AG09309 (cell line): ENCODE data around the gene TMEM192.
"Not testable (repeated sequence)": the region's sequence is repeated elsewhere in the genome, so short reads cannot be mapped to it uniquely, and the experiment has no call there.

Source experiments
- DNase-seq: peaks from one replicate; pipeline ENCODE4 v3.0.0-alpha.2; 2010; ENCODE audit warnings: low read depth
- H3K4me3 ChIP-seq: 2 replicates; pipeline ENCODE4 v1.5.1; 2011; ENCODE audit warnings: mild to moderate bottlenecking, low read depth, low read length, moderate library complexity; ENCODE audit not compliant: control insufficient read depth
- TF ChIP-seq, protein P1 (sequence below): IDR thresholded peaks from 2 replicates; pipeline ENCODE4 v1.5.1; 2011; ENCODE audit warnings: mild to moderate bottlenecking, low read depth, low read length, inconsistent platforms; ENCODE audit not compliant: insufficient read depth, control insufficient read depth; ENCODE audit errors: missing control alignments

Gene TMEM192

DNA sequence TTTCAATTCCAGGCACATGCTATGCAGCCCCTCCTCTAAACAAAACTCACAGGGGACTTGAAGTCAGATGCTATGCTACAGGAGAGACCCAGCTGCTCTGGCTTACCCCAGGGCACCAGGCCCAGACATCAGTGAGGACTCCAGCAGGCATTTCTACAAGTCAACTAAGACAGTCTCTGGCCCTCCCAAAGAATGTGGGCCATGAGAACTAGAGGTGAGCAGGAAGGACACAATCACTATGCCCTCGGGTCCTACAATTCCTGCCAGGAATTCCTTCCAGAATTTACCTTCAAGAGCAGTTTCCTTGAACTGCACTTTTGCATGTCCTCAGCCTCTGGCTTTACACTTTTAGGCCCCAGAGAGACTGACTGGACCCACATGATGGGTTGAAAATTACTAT lies 17.4 kb downstream of the TMEM192 start:
- H3K4me3 ChIP-seq: no peak overlapping the region
- DNase-seq: no peak
- TF ChIP-seq, protein P1, sequence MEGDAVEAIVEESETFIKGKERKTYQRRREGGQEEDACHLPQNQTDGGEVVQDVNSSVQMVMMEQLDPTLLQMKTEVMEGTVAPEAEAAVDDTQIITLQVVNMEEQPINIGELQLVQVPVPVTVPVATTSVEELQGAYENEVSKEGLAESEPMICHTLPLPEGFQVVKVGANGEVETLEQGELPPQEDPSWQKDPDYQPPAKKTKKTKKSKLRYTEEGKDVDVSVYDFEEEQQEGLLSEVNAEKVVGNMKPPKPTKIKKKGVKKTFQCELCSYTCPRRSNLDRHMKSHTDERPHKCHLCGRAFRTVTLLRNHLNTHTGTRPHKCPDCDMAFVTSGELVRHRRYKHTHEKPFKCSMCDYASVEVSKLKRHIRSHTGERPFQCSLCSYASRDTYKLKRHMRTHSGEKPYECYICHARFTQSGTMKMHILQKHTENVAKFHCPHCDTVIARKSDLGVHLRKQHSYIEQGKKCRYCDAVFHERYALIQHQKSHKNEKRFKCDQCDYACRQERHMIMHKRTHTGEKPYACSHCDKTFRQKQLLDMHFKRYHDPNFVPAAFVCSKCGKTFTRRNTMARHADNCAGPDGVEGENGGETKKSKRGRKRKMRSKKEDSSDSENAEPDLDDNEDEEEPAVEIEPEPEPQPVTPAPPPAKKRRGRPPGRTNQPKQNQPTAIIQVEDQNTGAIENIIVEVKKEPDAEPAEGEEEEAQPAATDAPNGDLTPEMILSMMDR: no peak

DNA sequence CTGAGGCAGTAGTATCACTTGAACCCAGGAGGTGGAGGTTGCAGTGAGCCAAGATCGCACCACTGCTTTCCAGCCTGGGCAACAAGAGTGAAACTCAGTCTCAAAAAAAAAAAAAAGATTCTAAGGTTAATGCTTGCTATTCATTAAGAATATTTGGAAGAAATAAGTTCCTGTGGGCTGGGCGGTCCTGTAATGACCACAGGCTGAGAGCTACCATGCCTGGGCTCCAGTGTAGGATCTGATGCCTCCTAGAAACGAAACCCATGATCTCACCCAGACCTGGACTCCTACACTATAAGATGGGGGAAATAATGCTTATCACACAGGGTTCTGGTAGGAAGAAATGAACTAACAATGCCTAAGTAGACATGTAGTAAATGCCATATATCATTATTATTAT lies 17.8 kb downstream of the TMEM192 start:
- no peak overlapping the region for H3K4me3 ChIP-seq
- TF ChIP-seq, protein P1: no peak
- no peak for DNase-seq

DNA sequence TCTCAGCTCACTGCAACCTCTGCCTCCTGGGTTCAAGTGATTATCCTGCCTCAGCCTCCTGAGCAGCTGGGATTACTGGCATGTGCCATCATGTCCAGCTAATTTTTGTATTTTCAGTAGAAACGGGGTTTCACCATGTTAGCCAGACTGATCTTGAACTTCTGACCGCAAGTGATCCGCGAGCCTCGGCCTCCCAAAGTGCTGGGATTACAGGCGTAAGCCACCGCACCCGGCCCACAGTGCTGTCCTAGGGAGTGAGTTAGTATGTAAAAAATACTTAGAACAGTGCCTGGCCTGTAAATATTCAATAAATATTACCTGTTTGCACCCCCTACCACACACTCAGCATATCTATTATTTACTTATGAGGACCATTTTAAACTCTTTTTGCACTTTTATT lies 20.5 kb downstream of the TMEM192 start:
- not testable (repeated sequence) for DNase-seq, H3K4me3 ChIP-seq

DNA sequence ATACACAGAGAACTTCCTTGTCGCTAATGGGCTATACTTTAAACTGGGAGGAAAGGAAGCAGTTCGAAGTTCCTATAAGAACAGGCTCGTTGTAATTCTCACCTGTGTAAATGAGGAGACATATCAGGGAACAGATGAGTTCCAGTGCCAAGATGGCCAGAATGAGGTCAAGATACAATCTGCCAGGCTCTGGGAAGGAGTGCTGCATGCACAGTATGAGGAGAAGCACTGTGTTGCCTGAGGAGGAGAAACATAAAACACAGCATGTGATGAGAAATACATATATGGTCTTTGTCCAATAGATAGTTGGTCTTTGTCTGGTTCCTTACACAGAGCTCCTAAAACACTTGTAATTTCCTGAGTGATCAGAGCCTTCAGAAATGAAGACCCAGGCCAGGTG lies 24.3 kb downstream of the TMEM192 start:
- DNase-seq: no peak
- TF ChIP-seq, protein P1: no peak

DNA sequence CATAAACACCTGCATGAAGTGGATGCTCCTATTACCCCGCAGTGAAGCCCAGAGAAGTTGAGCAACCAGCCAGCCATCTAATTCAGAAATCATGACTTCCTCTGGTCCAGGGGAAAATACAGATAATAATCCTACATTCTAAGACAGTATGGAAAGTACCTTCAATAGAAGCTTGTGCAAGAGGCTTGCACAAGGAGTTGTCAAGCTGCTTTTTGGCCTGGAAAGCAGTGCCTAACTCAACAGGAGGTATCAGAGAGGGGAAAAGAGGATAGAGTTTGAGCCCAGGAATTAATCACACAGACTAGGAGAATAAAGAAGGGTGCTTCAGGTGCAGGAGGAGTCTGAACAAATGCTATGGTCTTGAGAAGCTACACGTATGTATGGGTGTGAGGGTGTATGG lies 26.7 kb downstream of the TMEM192 start:
- H3K4me3 ChIP-seq: no peak overlapping the region
- no peak for DNase-seq
- TF ChIP-seq, protein P1: no peak

More for the DNA sequence above, 24.3 kb downstream of the TMEM192 start:
- H3K4me3 ChIP-seq: no peak overlapping the region

DNA sequence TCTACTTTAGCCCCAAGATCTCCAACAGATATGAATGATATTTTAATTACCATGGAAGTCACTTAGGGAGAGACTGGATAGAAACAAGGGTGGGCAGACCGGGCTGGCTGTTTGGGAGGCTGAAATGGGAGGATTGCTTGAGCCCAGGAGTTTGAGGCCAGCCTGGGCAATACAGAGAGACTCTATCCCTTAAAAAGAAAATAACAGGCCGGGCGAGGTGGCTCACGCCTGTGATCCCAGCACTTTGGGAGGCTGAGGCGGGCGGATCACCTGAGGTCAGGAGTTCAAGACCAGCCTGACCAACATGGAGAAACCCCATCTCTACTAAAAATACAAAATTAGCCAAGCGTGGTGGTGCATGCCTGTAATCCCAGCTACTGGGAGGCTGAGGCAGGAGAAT lies 27.9 kb downstream of the TMEM192 start:
- not testable (repeated sequence) for H3K4me3 ChIP-seq, DNase-seq

DNA sequence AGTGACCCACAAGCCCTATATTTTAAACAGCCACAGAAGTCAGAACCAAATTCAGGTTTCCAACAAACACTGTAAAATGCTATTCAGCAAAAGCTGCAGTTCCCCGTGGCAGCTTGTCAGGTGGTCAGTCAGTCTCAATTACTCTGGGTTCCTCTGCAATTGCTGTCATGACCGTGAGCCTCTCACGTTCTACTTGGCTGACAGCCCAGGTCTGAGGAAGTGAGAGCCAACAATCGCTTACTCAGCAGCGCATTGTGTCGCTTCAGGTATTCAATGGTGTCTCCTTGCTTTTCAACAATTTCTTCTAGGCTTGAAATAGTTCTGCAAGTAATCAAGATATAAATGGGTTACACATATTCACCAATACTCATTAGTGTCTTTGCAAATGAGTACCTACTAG lies 33.2 kb downstream of the TMEM192 start:
- no peak overlapping the region for H3K4me3 ChIP-seq
- TF ChIP-seq, protein P1: no peak
- no peak for DNase-seq

DNA sequence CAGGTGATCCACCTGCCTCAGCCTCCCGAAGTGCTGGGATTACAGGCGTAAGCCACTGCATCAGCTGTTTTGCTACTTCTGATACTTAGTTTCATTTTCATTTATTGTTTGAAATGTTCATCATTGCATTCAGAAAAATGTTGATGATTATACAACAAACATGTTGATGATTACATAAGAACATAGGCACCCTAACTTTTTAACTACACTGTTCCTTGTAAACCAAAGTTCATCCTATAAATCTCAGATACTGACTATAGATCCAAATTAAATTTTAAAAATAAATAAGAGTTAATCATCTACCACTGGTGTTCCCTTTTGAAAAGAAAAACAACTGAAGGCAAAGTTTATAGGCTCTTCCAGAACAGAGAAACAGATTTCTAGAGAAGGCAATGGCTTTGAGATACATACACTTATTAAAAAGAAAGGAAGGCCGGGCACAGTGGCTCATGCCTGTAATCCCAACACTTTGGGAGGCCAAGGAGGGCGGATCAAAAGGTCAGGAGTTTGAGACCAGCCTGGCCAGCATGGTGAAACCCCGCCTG lies 35.6 kb downstream of the TMEM192 start:
- TF ChIP-seq, protein P1: no peak
- no peak for DNase-seq
- H3K4me3 ChIP-seq: no peak overlapping the region

DNA sequence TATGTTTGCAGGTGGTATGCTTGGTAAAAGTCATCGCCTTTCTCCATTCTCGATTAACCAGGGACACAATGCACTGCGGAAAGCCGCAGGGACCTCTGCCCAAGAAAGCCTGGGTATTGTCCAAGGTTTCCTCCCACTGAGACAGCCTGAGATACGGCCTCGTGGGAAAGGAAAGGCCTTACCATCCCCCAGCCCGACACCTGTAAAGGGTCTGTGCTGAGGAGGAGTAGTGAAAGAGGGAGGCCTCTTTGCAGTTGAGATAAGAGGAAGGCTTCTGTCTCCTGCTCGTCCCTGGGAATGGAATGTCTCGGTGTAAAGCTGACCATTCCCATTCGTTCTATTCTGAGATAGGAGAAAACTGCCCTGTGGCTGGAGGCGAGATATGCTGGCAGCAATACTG lies 39.3 kb downstream of the TMEM192 start:
- DNase-seq, H3K4me3 ChIP-seq: not testable (repeated sequence)
